ENCODE data around the gene NEK10.
"Not testable (repeated sequence)": the region's sequence is repeated elsewhere in the genome, so short reads cannot be mapped to it uniquely, and the experiment has no call there.

Gene NEK10

GRCh38 chr3:27317096-27317495 lies 52.1 kb downstream of the NEK10 start:
- no peak for DNase-seq (ENCODE audit: low read depth, low spot score)

- no peak for DNase-seq (ENCODE audit: low read depth, low spot score)
These were observed 54.2 kb downstream of the NEK10 start for GRCh38 chr3:27315003-27315402.

GRCh38 chr3:27312044-27312668 lies 57.0 kb downstream of the NEK10 start:
- peak; percentile 61 for DNase-seq (ENCODE audit: low read depth, low spot score)

GRCh38 chr3:27311400-27311799 lies 57.8 kb downstream of the NEK10 start:
- DNase-seq (ENCODE audit: low read depth, low spot score): peak; percentile 78

- DNase-seq (ENCODE audit: low read depth, low spot score): no peak
These were observed 58.5 kb downstream of the NEK10 start for GRCh38 chr3:27310688-27311087.

- no peak for DNase-seq (ENCODE audit: low read depth, low spot score)
These were observed 61.6 kb downstream of the NEK10 start for GRCh38 chr3:27307566-27307965.

GRCh38 chr3:27302891-27303290 lies 66.3 kb downstream of the NEK10 start:
- DNase-seq (ENCODE audit: low read depth, low spot score): no peak

GRCh38 chr3:27298981-27299380 lies 70.2 kb downstream of the NEK10 start:
- DNase-seq (ENCODE audit: low read depth, low spot score): not testable (repeated sequence)

GRCh38 chr3:27293939-27294338 lies 75.2 kb downstream of the NEK10 start:
- no peak for DNase-seq (ENCODE audit: low read depth, low spot score)

GRCh38 chr3:27290760-27291159 lies 78.4 kb downstream of the NEK10 start:
- DNase-seq (ENCODE audit: low read depth, low spot score): no peak

GRCh38 chr3:27289769-27290413 lies 79.3 kb downstream of the NEK10 start:
- DNase-seq (ENCODE audit: low read depth, low spot score): no peak

- no peak for DNase-seq (ENCODE audit: low read depth, low spot score)
These were observed 82.1 kb downstream of the NEK10 start for GRCh38 chr3:27287052-27287451.

GRCh38 chr3:27286467-27286866 lies 82.7 kb downstream of the NEK10 start:
- not testable (repeated sequence) for DNase-seq (ENCODE audit: low read depth, low spot score)

- DNase-seq (ENCODE audit: low read depth, low spot score): no peak
These were observed 83.5 kb downstream of the NEK10 start for GRCh38 chr3:27285668-27286067.

GRCh38 chr3:27281671-27282150 lies 87.5 kb downstream of the NEK10 start:
- no peak for DNase-seq (ENCODE audit: low read depth, low spot score)

- DNase-seq (ENCODE audit: low read depth, low spot score): peak; percentile 4
These were observed 90.1 kb downstream of the NEK10 start for GRCh38 chr3:27279123-27279522.

- DNase-seq (ENCODE audit: low read depth, low spot score): no peak
These were observed 90.7 kb downstream of the NEK10 start for GRCh38 chr3:27278383-27279055.

- no peak for DNase-seq (ENCODE audit: low read depth, low spot score)
These were observed 93.7 kb downstream of the NEK10 start for GRCh38 chr3:27275441-27275990.

- no peak for DNase-seq (ENCODE audit: low read depth, low spot score)
These were observed 97.3 kb downstream of the NEK10 start for GRCh38 chr3:27271890-27272289.

- no peak for DNase-seq (ENCODE audit: low read depth, low spot score)
These were observed 114.3 kb downstream of the NEK10 start for GRCh38 chr3:27254896-27255295.

GRCh38 chr3:27253831-27254230 lies 115.4 kb downstream of the NEK10 start:
- DNase-seq (ENCODE audit: low read depth, low spot score): peak; percentile 66

GRCh38 chr3:27253391-27253790 lies 115.8 kb downstream of the NEK10 start:
- no peak for DNase-seq (ENCODE audit: low read depth, low spot score)

GRCh38 chr3:27252646-27253045 lies 116.5 kb downstream of the NEK10 start:
- no peak for DNase-seq (ENCODE audit: low read depth, low spot score)

Measured in ELF-1 (cell line).